NK-92 treated with Interleukin-12 subunit alpha and Interleukin-12 subunit beta, amount 100 ng/mL, for 24 hours (cell line): ENCODE measurements around the gene BCKDK.
"Not testable (repeated sequence)": the region's sequence is repeated elsewhere in the genome, so short reads cannot be mapped to it uniquely, and the experiment has no call there.

Experiments used
- DNase-seq: peaks from one replicate; lab custom pipeline; 2025; lab: John Stamatoyannopoulos, UW

BCKDK gene

GRCh38 chr16:31099860-31100638 is 8.1 kb upstream of the BCKDK start:
- no peak for DNase-seq

DNA sequence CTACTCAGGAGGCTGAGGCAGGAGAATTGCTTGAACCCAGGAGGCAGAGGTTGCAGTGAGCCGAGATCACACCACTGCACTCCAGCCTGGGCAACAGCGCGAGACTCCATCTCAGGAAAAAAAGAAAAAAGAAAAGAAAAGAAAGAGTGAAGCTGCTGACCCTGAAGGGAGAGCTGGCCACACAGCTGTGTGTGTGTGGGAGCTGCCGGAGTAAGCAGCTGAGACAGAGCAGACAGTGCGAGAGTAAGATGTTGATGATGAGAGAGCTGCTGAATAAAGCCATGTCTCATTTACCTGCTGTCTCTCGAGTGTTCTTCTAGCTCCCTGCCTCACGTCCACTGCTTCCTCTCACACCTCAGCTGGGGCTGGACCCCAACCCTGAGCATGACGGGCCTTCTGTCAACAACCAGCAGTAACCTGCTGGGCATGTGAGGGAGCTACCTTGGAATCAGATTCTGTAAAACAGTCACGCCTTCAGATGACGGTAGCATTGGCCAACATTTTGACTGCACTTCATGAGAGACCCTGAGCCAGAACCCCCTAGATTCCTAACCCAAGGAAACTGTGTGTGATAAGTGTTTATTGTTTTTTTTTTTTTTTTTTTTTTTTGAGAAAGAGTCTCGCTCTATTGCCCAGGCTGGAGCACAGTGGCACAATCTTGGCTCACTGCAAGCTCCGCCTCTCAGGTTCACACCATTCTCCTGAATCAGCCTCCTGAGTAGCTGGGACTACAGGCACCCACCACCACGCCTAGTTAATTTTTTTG is 7.1 kb upstream of the BCKDK start:
- not testable (repeated sequence) for DNase-seq

DNA sequence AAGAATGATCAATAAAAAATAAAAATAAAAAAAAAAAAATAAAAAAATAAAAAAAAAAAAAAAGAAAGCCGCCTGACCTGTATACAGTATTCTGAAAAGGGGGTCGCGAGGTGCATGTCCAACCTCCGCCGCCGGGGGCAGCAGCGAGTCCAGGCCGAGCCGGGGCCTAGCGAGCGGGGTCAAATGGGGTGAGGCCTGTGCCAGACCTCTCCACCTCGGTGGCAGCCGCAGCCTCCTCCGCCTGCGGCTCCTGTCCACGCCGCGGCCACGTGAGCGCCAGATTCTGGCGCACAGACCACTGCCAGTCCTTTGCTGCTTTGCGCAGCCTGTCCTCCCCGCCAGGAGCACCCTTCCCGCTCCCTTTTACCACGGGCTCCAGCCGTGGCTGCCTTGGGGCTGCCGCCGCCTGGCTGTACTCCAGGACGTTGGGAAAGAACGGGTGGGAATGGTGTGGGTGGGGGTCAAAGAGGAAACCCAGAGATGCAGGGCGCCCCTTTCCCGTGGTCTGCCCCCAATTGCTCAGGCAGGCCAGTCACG is 2.4 kb upstream of the BCKDK start:
- DNase-seq, result peak; percentile 63

DNA sequence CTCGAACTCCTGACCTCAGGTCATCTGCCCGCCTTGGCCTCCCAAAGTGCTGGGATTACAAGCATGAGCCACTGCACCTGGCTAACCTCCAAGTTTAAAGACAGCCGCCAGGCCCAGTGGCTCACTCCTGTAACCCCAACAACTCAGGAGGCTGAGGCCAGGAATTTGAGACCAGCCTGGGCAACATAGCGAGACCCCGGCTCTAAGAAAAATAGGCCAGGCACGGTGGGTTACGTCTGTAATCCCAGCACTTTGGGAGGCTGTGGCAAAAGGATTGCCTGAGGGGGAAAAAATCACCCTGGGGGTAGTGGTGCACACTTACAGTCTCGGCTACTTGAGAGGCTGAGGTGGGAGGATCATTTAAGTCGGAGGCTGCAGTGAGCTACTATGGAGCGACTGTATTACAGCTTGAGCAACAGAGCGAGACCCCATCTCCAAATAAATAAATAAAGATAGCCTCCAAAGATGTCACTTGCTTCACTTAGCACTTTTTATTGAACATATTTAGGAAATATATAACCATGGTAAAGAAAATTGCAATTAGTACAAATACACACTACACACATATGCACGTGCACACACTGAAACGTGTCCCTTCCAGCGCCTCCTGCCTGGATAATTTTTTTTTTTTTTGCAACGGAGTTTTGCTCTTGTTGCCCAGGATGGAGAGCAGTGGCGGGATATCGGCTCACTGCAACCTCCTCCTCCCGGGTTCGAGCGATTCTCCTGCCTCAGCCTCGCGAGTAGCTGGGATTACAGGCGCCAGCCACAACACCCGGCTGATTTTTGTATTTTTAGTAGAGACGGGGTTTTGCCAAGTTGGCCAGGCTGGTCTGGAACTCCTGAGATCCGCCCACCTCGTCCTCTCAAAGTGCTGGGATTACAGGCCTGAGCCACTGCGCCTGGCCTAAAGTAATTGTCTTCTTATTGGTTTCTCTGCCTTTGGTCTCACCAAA is 1.4 kb upstream of the BCKDK start:
- DNase-seq, result no peak

DNA sequence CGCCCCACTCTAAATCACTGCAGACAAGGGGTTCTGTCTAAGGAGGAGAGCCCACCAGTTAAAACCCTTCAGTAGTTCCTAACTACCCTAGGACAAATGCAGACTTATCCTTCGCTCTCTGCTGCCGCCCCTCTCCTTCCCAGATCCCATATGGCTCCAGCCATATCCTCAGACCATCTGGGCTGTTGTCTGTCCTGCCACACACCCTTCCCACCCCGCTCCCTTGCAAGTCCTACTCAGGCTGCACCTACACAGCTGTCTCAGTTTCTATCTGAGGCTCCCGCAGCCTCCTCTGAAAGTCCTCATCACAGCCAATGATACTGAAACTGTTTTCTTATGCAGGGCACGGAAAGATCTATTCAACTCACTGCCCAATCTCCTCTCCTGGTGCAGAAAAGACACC is 720 bp upstream of the BCKDK start:
- no peak for DNase-seq

GRCh38 chr16:31108794-31109558 is 790 bp downstream of the BCKDK start:
- no peak for DNase-seq

DNA sequence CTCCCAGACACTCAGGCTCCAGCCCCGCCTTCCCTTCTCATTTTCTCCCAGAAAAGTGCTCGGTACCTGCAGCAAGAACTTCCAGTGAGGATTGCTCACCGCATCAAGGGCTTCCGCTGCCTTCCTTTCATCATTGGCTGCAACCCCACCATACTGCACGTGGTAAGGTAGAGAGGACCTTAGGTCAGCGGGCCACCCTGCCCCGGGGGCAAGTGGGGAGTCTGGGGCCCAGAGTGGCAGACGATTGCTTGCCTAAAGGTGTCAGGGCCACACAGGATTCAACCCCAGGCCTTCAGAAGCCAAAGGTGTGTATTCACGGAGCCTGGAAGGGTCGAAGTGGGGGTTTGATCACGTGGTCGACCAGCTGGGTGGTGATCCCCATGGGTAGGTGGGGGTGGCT is 1.4 kb downstream of the BCKDK start:
- DNase-seq, result no peak

GRCh38 chr16:31110106-31111034 is 2.2 kb downstream of the BCKDK start:
- no peak for DNase-seq

DNA sequence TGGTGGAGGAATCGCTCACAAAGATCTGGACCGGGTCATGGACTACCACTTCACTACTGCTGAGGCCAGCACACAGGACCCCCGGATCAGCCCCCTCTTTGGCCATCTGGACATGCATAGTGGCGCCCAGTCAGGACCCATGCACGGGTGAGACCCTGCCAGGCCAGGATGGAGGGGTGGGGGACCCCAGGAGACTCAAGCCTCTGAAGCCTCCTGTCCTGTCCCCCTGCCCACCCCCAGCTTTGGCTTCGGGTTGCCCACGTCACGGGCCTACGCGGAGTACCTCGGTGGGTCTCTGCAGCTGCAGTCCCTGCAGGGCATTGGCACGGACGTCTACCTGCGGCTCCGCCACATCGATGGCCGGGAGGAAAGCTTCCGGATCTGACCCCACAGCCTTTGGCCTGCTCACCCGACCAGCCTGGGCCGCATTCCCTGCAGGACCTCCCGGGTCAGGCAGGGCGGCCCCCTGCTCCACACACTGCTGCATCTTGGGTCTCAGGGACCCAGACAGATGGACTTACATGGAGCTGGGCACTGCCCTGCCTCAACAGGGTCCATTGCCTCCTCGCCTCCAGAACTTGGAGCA is 3.8 kb downstream of the BCKDK start:
- DNase-seq, result no peak

DNA sequence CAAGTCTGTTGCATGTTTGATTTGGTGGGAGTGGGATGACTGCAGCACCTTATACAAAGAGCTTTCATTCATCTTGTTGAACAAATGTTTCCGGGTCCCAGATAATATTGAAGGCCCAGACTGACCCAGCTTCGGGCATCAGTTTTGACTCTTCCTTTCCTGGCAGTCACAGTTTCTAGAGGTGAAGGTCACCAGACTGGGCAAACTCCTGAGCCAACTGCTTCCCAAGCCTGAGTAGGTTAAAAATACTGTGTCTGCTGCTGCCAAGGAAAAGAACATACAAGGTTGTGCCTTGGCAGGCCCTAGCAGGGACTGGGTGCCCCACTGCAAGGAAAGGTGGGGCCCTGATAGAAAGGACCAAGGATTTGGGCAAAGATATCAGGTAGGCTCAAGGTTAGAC is 4.5 kb downstream of the BCKDK start:
- no peak for DNase-seq

DNA sequence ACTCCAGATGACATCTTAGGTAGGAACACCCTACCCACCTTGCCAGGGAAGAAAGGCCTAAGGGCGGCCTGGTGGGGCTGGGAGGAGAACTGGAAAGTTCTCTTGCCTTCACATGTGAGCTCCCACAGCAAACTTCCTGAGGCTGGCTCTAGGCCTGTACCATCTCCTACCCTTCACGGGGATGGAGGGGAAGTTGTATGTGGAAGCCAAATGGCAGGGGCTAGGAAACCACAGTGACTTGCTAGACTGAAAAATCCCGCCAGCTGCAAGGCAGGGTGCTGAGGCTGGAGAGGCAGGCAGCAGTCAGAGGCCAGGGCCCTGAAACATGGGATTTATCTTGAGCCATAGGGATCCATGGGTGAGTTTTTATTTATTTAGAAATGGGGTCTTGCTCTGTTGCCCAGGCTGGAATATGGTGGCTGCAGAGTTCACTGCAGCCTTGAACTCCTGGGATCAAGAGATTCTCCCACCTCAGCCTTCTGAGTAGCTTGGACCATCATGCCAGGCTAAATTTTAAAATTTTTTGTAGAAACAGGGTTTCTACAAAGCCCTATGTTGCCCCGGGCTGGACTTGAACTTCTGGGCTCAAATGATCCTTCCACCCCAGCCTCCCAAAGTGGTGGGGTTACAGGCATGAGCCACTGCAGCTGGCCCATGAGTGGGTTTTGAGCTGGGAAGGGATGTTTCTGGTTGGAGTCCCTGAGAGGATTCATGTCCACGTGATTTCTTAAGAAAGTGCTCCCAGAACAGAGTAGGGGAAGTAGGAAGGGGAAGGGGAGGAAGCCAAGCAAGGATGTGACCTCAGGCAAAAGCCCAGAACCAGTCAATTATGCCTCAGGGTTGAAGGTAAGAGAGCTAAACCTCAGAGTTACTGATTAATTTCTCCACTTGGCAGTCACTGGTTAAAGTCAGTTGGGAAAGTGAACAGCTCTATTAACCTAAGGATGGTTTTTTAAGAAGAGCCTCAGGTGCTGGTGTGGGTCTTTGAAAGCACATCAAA is 5.2 kb downstream of the BCKDK start:
- no peak for DNase-seq

DNA sequence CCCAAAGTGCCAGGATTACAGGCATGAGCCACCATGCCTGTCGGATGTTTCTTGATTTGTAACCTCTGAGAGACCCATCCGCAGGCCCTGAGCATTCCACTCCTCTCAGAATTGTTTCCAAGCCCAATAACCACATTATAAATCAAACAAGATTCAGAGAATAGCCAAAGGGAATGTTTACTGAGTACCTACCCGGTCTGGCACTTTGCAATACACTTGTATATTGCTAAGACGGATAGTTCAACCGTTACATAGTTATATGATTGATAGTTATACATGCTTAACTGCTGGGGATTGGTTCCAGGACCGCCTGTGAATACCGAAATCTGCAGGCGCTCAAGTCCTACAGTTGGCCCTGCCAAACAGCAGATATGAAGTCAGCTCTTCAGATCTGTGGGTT is 6.3 kb downstream of the BCKDK start:
- no peak for DNase-seq

DNA sequence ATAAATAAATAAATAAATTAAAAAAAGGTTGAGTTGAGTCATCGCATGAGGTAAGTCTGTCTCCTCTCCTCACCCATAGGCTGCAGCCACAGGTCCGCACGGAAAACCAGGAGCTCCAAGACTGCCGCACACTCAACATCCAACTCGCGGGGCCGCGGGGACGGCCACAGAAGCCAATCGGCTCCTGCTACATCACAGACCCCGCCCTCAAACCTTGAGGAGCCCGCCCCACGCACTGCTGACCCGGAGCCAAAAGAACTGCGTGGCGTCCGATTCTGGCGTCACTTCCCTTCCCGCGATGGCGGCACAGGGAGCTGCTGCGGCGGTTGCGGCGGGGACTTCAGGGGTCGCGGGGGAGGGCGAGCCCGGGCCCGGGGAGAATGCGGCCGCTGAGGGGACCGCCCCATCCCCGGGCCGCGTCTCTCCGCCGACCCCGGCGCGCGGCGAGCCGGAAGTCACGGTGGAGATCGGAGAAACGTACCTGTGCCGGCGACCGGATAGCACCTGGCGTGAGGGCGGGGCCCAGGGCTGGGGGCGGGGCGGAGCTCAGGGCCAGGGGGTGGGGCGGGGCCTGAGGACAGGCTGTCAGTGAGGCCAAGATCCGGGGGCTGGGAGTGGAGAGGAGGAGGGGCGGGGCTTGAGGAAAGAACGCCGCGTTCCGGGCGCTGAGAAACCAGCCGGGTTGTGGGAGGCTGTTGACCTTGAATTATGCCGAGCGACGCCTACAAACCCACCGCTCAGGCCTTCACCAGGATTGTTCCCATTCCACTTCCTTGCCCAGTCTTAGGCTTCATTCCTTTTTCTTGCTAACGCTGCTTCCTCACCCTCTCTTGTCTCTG is 9.4 kb downstream of the BCKDK start, which contains the start of gene KAT8:
Gene KAT8, plus strand, starts transcription at position 281 of the 839 bp plus-strand sequence. Its CDS starts 18 bp downstream, at position 299.
- DNase-seq, result peak; percentile 97

DNA sequence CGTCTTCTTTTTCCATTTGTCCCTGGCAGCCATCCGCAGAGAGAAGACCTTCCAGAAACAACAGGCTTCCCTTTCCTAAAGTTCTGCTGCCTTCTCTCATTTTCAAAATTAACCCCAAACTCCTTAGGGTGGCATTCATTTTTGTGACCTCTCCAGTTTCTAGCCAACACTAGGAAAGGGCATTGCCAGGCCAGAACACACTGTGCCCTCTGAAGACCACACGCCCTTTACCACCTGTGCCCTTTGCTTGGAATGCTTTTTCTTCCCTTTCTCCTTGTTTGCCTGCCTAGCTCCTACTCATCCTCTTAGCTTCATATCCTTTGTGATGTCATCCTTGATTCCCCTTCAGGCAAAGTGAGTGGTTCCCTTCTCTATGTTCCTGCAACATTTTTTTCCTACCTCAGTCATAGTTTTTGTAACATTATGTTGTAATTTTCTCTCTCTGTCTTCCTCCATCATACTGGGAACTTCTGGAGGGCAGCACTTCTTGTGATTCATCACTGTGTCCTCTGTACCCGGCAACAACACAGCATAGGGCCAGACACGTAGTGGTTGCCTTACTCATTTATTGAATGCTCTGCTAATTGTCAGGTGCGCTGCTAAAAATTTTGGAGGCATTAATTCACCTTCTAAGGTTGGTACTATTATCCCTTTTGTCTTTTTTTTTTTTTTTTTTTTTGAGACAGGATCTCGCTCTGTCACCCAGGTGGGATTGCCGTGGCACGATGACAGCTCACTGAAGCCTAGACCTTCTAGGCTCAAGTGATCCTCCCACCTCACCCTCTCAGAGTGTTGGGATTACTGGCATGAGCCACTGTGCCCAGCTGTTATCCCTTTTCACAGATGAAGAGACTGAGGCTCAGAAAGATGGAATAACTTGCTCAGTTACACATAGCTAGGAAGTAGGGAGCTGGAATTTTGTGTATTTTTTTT is 10.3 kb downstream of the BCKDK start:
- DNase-seq, result no peak

DNA sequence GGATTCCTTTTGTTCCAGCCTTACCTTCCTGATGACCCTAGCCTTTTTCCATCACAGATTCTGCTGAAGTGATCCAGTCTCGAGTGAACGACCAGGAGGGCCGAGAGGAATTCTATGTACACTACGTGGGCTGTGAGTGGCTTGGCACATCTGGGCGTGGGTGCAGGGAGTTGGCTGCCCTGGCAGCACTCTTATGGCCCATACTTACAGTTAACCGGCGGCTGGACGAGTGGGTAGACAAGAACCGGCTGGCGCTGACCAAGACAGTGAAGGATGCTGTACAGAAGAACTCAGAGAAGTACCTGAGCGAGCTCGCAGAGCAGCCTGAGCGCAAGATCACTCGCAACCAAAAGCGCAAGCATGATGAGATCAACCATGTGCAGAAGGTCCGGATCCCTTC is 11.9 kb downstream of the BCKDK start:
- no peak for DNase-seq

GRCh38 chr16:31125844-31126243 is 17.7 kb downstream of the BCKDK start:
- DNase-seq, result no peak
